GM13976 (cell line): ENCODE results near the gene C19orf53.

ENCODE experiments used
- DNase-seq: peaks from one replicate; pipeline ENCODE4 v3.0.0; 2012; ENCODE audit warnings: low spot score
- CTCF ChIP-seq: IDR thresholded peaks from 2 replicates; pipeline ENCODE4 v1.5.1; 2012; ENCODE audit warnings: borderline replicate concordance, mild to moderate bottlenecking; ENCODE audit not compliant: insufficient read depth; ENCODE audit errors: extremely low read depth, missing control alignments, control extremely low read depth
- in situ Hi-C: fragments of 300-500 bp; cut with MboI; formaldehyde crosslinking; loops from one replicate; pipeline ENCODE4 v1.12.0; 2022; ENCODE audit warnings: low sequenced_read_pairs, mixed read lengths, inconsistent platforms; ENCODE audit not compliant: unreplicated experiment

The C19orf53 gene

GRCh38 chr19:13804830-13805683, 30.8 kb downstream of the C19orf53 start:
- no peak for TF ChIP-seq CTCF
- in situ Hi-C loops = no loop called here
- DNase-seq = no peak

GRCh38 chr19:13806728-13807127, 32.5 kb downstream of the C19orf53 start:
- no peak for DNase-seq
- in situ Hi-C loops = no loop called here
- TF ChIP-seq CTCF = no peak

- no peak for TF ChIP-seq CTCF
- in situ Hi-C loops = no loop called here
- no peak for DNase-seq
Observed at GRCh38 chr19:13807421-13808021, 33.3 kb downstream of the C19orf53 start.

GRCh38 chr19:13808856-13809255, 34.6 kb downstream of the C19orf53 start:
- no peak for DNase-seq
- TF ChIP-seq CTCF = no peak
- in situ Hi-C loops = no loop called here

- TF ChIP-seq CTCF = no peak
- DNase-seq = no peak
- in situ Hi-C loops = no loop called here
Observed at GRCh38 chr19:13812544-13812943, 38.3 kb downstream of the C19orf53 start.

- TF ChIP-seq CTCF = no peak
- in situ Hi-C loops = no loop called here
- no peak for DNase-seq
Observed at GRCh38 chr19:13813147-13813546, 38.9 kb downstream of the C19orf53 start.
